Stimulated activated CD8-positive, alpha-beta memory T cell treated with anti-CD3 and anti-CD28 coated beads, Interleukin-2, amount 100 ng/mL, for 48 hours (primary cell): ENCODE measurements around the gene INPP5A.

Experiments used
- DNase-seq, 2 donors: peaks; one replicate each; pipeline ENCODE4 v3.0.0-alpha.2; 2020; ENCODE audit warnings: low read depth in 2 of 2

The INPP5A gene

GRCh38 chr10:132517951-132518521 is 19.6 kb upstream of the INPP5A start:
- no peak for DNase-seq

- no peak for DNase-seq
Measured at GRCh38 chr10:132518572-132519381, 18.8 kb upstream of the INPP5A start.

GRCh38 chr10:132519382-132520176 is 18.0 kb upstream of the INPP5A start:
- no peak for DNase-seq

- no peak for DNase-seq
Measured at GRCh38 chr10:132520177-132520811, 17.3 kb upstream of the INPP5A start.

- no peak for DNase-seq
Measured at GRCh38 chr10:132521041-132521465, 16.5 kb upstream of the INPP5A start.

- no peak for DNase-seq
Measured at GRCh38 chr10:132521466-132522102, 16.0 kb upstream of the INPP5A start.

- DNase-seq, result no peak
Measured at GRCh38 chr10:132522521-132523411, 14.8 kb upstream of the INPP5A start.

GRCh38 chr10:132523561-132524442 is 13.8 kb upstream of the INPP5A start:
- no peak for DNase-seq

- no peak for DNase-seq
Measured at GRCh38 chr10:132524443-132525285, 12.9 kb upstream of the INPP5A start.

GRCh38 chr10:132526676-132527075 is 10.9 kb upstream of the INPP5A start:
- DNase-seq, result no peak

GRCh38 chr10:132527339-132528063 is 10.1 kb upstream of the INPP5A start:
- DNase-seq, result no peak

- no peak for DNase-seq
Measured at GRCh38 chr10:132528064-132528691, 9.4 kb upstream of the INPP5A start.

GRCh38 chr10:132532179-132532578 is 5.4 kb upstream of the INPP5A start:
- no peak for DNase-seq

GRCh38 chr10:132532749-132533560 is 4.6 kb upstream of the INPP5A start:
- no peak for DNase-seq

GRCh38 chr10:132533571-132534260 is 3.9 kb upstream of the INPP5A start:
- no peak for DNase-seq
